GM21529 (cell line): ENCODE measurements around the gene TMSB4Y.

Experiments used
- ATAC-seq: cut with Tn5 transposase; IDR thresholded peaks from one replicate; pipeline ENCODE4 v1.9.1; 2021; ENCODE audit not compliant: unreplicated experiment

Gene TMSB4Y

GRCh38 chrY:13703568-13703968, at the start of gene TMSB4Y:
Gene TMSB4Y (plus strand): TSS chrY:13703899.
- no peak for ATAC-seq

GRCh38 chrY:13664162-13664561, 39.5 kb upstream of the TMSB4Y start:
- ATAC-seq: no peak

GRCh38 chrY:13671122-13671521, 32.6 kb upstream of the TMSB4Y start:
- ATAC-seq: no peak

GRCh38 chrY:13702276-13702675, 1.4 kb upstream of the TMSB4Y start:
- no peak for ATAC-seq

GRCh38 chrY:13704121-13704930, 627 bp downstream of the TMSB4Y start:
- ATAC-seq: no peak

- no peak for ATAC-seq
Measured at GRCh38 chrY:13705197-13705596, 1.5 kb downstream of the TMSB4Y start.

- no peak for ATAC-seq
Measured at GRCh38 chrY:13708038-13708437, 4.3 kb downstream of the TMSB4Y start.

GRCh38 chrY:13718996-13719395, 15.3 kb downstream of the TMSB4Y start:
- no peak for ATAC-seq

GRCh38 chrY:13729517-13729916, 25.8 kb downstream of the TMSB4Y start:
- ATAC-seq: no peak

- ATAC-seq: no peak
Measured at GRCh38 chrY:13738618-13739017, 34.9 kb downstream of the TMSB4Y start.

GRCh38 chrY:13751289-13752071, 47.8 kb downstream of the TMSB4Y start:
- no peak for ATAC-seq

- no peak for ATAC-seq
Measured at GRCh38 chrY:13754661-13755060, 51.0 kb downstream of the TMSB4Y start.
